ENCODE data around the gene KRT71.

Gene KRT71

DNA sequence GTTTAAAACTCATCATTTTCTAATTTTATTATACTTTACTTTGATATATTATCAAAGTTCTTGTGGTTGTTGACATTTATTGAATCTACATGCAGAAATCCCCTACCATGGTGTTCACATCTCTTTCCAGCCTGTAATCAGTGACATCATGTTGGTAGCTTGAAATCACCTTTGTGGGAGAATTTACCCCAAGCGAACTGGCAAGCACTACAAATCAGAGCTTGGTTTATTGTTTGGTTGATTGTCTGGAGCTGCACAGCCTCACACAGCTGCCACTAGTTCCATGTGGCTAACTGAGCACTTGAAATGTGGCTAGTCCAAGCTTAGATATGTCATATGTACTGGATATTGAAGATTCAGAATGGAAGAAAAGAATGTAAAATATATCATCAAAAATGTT is 17.4 kb downstream of the KRT71 start:
- DNase-seq = no peak

DNA sequence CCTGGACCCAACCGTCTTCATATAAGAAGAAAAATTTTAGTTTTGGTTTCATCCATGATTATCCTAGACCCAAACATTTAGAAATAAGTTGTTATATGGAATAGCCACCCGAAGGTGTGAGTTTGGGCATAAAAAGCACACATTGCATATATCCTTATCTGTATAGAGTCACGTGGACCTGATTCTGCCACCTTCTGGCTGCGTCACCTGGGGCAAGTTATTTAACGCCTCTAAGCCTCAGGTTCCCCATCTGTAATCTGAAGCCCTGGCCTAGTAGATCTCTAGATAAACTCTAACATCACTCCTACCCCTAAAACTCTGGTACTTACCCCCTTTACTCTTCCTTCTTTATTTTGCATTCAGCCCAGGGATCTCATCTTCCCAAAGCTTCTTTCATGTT is 18.5 kb downstream of the KRT71 start:
- no peak for DNase-seq

DNA sequence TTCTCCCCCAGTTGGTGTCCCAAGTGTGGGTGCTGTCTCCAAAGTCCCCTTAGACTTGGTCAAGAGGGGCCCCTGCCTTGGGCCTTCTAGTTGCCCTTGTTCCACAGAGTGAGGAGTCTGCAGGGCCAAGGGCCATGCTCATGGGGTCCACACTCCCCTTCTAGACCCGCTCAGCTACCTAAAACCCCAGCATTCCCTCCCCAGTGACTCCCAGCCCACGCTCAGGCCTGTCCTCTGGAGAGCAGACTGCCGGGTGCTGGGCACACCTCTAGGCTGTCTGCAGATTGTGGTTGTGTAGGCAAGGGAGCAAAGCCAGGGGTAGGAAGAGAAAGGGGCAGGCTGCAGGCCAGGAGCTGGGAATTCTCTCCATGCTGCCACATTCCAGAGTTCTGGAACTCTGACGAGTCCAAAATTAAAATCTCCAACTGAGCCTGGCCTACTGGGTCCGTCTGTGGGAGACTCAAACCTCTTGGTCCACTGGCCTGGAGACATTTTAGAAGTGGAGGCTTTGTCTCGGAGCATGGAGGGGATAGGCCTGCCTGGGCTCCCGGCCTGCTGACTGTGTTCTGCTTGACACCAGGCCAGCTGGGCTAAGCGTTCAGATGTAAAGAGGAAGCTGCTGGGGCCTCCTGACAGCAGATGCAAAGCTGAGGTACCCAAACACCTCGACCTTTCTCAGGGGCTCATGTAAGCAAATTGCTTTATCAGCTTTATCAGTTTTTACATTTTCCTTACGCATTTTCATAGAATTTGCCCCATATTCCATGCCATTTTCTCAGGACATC is 19.1 kb downstream of the KRT71 start:
- no peak for DNase-seq

DNA sequence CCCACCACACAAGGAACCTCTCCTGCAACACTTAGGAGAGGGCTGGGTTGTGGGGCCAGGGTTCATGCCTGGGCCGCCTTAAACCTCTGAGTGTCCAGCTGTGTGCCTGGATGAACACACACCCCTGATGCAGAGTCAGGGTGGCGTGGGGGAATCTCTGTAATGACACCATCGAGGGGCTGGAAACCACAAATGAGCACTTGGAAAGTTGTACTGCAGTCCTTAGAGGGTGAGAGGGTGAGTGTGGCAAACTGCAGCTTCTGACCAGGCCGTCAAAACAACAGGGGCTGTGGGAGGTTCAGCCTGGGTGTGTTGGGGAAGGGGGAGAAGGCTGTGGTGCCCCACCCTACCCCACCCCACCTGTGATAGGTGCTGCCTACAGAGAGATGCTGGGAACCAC is 20.3 kb downstream of the KRT71 start:
- DNase-seq = no peak

DNA sequence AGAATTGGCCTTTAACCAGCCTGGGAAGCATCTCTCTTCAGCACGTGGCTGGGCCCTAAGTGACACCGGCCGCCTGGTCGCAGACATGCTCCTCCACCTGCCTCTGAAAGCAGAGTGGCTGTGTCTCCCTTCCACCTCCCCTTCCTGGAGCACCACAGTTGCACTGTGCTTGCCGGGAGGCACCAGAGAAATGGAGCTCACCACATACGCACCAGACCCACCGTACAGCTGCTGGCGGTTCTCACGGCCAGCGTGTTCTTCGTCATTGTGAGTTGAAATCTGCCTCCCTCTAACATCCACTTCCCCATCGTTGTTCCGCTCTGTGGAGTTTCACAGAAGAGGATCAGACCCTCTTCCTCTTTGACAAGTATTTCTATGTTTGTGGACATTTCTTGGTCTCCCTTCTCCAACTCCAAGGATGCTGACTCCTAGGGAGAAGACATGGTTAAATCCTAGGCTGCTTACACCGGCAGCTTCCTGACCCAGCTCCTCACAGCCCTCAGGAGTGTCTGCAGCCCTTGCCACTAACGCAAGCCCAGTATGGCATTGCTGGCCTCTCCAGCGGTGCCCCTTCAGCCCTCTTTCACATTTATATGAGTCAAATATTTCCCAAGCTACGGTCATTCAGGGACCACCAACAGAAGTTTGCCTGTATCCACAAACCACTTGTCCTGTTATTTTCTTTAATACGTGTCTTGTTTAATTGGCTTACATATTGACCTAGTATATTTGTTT is 21.2 kb downstream of the KRT71 start:
- DNase-seq = no peak

DNA sequence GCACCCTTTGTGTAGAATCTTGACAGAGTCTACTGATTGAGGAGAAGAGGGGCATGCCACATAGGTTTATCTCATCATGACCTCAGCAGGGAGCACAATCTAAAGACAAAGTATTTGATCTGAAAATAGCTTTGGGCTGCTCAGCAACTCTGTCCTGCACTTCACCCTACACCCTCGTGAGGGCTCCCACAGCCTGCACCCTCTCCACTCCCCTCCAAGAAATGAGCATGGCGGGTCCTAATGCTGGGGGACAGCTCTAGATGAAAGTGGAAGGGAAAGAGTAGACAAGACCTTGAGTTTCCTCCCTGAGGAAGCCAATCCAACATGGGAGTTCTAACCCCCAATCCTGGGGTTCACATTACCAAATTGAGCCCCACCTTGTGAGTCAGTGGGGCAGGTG is 22.0 kb downstream of the KRT71 start:
- no peak for DNase-seq

DNA sequence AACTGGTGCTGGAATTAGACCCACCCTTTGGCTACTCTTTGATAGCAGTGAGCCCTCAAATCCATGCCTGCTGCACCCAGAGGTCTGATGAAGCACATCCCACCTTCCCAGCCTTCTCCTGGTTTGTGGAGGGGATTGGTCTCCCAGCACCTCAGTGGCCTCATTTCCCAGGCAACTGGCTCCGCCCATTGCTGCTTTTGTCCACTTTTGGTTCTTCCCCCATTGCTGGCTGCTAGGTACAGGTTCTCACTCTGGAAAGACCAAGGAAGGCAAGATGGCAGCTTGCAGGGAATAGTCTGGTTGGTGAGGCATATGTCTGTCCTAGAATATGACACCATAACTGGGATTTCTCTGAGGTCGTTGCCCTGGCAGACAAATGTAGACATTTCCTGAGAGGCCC is 22.6 kb downstream of the KRT71 start:
- DNase-seq = no peak

DNA sequence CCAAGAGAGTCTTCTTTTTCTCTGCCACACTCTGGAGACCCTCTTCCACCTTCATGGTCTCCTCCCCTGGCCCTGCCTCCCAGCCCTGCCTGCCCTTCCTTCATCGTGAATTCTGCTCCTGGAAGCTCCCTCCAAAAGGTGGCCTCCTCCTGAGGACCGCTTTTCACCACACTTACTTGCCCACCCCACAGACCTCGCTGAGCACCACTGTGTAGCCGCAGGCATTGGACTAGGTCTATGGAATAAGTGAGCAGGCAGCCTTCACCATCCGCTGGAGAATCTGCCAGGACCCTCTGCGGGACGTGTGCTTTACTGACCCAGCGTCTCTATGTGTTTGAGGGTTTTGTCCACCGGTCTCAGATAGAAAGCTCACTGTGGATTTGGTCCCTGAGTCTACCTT is 23.1 kb downstream of the KRT71 start:
- no peak for DNase-seq

DNA sequence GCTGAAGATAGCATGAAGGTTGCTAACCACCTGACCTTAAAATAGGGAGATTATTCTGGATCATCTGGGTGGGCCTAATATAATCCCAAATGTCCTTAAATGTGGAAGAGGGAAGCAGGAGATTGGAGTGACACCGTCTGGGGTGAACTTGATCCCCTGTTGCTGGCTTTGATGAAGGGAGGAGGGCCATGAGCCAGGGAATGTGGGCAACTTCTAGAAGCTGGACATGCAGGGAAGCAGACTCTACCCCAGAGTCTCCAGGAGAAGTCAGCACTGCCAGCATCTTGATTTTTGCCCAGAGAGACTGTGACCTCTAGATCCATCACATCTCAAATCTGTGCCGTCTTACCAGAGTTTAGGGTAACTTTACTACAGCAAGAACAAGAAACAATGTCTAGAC is 23.5 kb downstream of the KRT71 start:
- no peak for DNase-seq

DNA sequence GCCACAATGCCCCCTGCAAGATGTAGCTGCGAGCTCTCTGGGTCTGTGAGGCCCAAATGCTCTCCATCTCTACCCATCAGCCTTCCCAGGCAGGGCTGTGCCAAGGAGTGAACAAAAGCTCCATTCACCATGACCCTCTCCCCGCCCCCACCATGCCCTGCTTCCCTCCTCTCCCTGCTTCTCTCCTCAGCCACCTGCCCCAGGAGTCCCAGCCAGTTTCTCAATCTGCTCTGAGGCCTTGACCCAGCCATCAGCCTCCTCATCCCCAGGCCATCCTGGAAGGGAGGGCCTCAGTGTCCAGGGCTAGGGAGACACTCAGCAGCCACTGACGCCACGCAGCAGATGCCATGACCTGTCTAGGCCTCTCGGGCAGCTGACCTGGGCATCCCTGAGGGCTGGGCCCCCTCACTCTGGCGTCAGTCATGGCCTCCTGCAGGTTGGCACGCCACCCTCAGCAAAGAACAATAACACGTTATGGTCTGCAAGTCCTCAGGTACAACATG is 24.3 kb downstream of the KRT71 start:
- DNase-seq = no peak

DNA sequence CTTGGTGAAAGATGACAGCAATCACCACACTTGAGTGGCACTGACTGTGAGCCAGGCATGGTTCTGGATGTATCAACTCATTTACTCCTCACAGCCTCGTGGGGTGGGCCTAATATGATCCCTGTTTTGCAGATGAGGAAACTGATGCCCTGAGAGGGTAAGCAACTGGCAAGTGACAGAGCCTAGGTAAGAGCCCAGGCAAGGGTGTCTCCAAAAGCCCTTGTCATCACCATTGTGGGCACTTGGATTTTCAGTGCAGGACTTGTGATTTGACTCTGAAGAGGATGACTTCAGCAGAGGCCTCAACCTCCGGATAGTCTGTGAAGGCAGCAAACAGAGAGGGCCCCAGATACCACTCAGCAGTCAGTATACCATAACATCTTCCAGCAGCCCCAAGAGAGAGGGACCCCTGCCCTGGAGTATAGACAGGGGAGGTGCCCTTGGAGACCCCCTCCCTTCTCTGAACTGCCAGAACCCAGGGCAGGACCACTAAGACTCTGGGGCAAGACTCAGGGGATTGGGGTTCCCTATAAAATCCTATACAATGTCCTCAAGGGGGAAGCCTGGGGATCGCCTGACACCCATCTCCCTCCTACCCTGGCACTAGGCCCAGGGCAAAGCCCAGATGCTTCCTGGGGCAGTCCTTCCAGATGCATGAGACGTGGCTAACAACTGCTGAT is 25.7 kb downstream of the KRT71 start:
- DNase-seq = no peak

DNA sequence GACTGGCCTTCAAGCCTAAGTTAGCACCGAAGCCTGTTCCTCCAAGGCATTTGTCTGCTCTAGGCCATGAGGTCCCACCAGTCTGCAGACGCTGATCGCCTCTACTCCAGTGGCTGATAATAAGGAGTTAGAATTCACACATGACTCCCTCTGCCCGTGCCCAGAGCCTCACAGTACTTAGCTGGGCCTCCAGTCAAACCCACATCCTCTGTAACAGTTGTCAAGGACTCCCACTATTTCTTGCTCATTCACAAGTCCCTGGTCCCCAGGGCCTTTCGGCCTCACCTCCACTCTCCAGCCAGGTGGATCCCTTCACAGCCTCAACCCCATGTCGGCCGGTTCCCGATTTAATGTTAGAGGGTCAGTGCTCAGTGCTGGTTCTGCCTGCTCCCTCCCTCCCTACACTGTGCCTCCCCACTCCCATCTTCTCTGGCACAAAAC is 26.4 kb downstream of the KRT71 start:
- no peak for DNase-seq

DNA sequence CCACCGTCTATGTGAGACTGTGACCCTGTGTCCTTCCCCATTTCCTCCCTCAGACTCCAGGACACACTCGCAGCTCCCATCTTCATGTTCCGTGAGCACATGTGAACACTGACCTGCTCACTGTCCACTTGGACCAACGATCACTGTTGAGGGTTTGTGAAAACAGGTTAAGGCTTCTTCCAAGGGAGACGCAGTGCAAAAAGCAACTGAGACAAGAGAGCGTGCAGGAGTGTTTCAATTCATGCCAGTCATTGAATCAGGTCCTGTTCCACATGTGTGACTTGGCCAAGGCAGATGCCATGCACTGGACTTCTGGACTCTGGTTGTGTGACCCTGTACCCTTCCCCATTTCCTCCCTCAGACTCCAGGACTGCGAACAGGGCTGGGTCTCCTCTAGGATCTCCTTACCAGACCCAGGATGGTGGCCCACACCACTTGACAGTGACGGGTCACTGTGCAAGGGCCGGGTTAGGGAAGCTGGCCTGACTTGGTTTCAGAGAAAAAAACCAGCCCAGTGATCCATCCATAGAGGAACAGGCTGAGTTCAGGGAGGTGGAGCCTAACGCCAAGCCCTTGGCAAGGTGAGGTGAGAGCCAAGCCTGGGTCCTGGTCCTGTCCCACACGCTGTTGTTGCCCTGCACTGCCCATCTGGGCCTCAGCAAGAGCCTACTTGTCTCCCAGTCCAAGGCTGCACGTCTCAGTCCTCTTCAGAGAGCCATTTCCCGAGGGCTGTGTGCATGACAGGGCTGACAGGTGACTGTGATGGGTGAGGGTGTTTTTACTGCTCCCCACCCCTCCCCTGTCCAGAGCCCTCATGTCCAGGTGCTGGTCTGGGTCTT is 27.1 kb downstream of the KRT71 start:
- no peak for DNase-seq

DNA sequence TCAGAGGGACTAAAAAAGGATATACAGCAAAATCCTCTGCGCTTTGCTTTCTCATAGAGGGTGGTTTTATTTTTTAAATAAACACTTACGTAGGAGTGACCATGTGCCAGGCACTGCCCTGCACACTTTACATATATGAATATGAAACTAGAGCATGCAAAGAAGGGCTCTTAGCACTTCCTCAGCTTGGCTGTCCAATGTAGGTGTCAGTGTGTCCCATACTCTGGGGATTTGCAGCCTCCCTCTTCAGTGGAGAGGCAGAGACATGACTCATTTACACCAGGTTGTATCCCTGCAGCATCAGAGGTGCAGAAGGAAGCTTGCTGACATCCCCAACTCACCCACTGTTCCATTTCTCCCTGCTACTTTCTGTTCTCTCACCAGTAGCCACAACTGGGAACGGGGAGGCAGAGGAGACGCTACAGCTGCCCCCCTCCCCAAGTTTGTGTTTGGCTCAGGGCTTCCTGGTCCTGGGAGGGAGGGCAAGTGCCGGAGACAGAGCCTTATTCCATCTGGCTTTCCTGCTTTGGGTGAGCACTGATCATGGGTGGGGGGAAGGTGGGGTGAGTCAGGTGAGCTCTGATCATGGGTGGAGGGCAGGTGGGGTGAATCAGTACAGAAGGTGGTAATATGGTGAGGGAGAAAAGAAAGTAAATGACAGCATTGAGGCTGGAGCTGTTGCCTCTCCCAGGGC is 27.9 kb downstream of the KRT71 start:
- DNase-seq = no peak

DNA sequence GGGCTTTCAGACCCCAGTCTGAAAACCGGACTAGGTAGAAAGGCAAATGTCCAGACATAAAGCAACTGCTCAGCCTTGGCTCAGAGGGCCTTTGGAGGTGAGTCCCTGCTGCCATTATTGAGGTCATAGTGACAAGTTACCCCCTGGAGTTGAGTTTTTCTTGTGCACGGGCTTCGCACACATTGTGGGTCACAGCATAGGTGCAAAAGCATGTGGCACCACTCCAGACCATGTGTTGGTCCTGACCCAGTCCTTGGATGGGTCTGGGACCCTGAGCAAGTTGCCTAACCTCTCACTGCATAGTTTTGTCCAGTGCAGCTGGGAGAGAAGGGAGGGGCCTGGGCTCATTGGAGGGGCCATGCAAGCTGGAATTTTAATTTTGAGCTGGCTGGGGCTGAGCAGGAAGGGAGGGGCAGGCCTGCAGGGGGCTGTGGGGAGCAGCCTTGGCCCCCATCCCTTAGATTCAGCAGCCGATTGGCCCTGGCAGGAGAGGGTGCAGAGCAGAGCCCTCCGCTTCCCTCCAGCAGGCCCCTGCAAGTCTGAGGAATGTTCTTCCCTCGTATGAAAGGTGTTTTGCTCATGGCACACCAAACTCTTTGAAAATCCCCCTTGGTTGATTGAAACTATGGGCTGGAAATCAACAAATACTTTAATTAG is 28.6 kb downstream of the KRT71 start:
- no peak for DNase-seq

DNA sequence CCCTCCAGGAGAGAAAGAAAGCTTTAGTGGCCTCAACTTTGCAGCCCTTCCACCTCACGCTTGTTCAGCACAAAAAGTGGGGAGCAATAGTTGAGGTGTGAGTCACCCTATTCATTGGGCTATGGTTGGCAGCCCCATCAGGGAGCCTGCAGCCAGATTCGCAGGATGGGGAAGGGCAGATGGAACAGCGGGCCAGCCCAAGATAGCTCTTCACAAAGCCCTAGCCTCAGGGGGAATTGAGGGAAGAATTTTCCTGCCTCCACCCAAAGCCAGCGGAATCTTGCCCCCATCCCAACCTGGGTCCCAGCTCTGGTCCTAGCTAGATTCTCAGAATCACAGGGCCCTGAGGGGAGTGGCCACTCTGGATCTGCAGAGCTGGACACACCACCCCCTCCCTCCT is 29.1 kb downstream of the KRT71 start:
- DNase-seq = no peak

DNA sequence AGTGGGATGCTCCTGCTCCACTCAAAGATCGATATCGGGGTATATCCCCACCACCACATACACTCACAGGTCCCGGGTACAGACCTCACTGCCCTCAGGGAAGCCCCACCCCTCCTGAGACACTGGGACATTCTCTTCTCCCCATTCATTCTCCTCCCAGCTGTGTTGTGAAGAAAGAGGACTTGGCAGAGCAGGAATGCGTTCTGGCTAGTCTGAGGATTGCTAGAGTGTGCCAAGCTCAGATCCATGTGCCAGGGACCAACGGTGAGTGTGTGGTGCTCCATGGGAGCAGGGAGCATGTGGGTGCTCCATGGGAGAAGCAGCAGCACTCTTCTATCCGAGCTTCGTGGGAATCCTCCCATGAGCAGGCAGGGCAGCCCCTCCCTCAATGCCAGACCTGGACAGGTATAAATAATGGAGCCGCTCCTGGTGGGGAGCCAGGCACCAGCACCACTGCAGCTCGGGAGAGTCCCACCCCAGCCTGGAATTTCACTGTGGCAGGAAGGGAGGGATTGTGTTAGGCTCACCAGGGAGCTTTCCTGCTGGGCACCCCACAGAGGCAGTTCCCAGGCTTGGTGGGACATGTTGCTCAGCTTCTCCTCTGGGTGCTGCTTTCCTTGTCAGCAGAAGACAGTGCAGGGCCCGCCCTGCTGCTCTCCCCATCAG is 30.5 kb downstream of the KRT71 start:
- DNase-seq = no peak

DNA sequence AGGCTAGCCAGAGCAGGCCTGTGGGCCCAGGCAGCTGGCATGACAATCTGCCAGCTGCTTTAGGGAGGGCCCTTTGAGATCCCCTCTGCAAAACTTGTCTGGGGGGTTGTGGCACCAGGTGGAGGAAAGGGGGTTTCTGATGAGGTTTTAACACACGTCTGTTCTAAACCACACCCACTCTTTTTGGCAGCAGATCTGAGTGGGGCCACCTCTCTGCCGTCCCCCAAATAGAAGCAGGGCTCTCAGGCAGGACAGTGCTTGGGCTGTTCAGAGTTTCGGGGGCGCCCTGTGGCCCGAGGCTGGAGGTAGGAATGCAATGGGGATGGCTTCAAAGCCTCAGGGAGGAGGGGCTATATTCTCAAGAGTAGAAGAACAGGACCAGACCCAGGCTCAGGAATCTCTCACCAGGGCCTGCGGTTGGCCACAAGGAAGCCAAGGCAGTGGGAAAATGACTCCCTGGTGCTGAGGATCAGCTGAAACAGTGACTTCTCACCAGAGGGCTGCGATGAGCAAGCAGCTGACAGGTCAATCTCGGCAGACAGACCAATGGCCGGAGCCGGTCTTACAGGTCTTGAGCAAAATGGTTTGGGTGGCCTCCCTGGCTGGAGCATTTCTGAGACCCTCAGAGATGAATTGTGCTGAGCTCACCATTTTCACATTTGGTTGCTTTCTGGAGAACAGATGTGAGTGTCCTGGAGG is 31.2 kb downstream of the KRT71 start:
- no peak for DNase-seq

DNA sequence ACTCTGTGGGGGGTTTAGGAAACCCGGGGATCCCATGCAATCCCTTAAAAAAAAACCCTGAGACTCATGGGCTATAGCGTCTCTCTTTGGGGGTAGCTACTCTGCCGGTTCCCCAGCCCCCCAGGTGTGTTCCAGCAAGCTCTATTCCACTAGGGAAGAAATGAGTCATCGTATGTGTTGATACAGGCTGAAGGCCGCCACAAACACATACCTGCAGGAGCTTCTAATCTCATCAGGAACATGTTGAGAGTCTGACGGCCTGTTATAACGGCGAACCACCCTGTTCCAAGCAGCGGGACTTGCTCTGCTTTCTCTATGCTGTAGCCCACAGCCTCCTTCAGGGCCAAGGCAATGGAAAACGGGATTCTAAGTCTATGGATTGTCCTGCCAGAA is 31.8 kb downstream of the KRT71 start:
- no peak for DNase-seq
